GM12878 (cell line): ENCODE results near the gene ATP1A3. TPM values are rescaled to one million over a fixed set of nuclear protein-coding genes. Genes with fewer than 3 reads are reported as not detected.

Experiments
- ATAC-seq: fragments of 200-7000 bp; cut with Tn5 transposase; 3 replicates; pipeline ENCODE4 v1.9.1; 2020; ENCODE audit warnings: mild to moderate bottlenecking, moderate library complexity
- BruUV-seq: library from RNA; stranded (reverse); fragments of 400-500 nt; replicated peaks from 2 replicates; lab custom pipeline; 2021; lab: Mats Ljungman, UMichigan
- CTCF ChIA-PET: fragments of 300-600 bp; sonication (Branson Sonifier 250); formaldehyde crosslinking; extraction: SDS; loops from one replicate; lab custom pipeline; 2021; ENCODE audit warnings: inconsistent platforms; lab: Yijun Ruan, JAX
- POLR2A ChIA-PET: fragments of 350-600 bp; formaldehyde crosslinking; extraction: SDS; loops from one replicate; lab custom pipeline; 2021; ENCODE audit warnings: inconsistent platforms; lab: Charles Lee
- RAD21 ChIA-PET: fragments of 300-600 bp; sonication (Branson Sonifier 250); formaldehyde crosslinking; loops from one replicate; lab custom pipeline; 2023; ENCODE audit warnings: antibody characterized with exemption; ENCODE audit not compliant: unreplicated experiment; lab: Charles Lee
- SMC1A ChIA-PET: fragments of 300-600 bp; sonication (Branson Sonifier 250); formaldehyde crosslinking; loops from one replicate; lab custom pipeline; 2023; ENCODE audit not compliant: unreplicated experiment, uncharacterized antibody; lab: Charles Lee
- DNase-seq: peaks from one replicate; pipeline ENCODE4 v3.0.0-alpha.2; 2011; ENCODE audit warnings: low read depth, low spot score
- FAIRE-seq: peaks from 3 replicates; lab custom pipeline; 2011; peaks lifted over from hg19 to GRCh38; lab: Jason Lieb, UNC
- H2AFZ ChIP-seq: 2 replicates; pipeline ENCODE4 v1.6.0; 2011; ENCODE audit warnings: low read depth, low read length, control low read depth; ENCODE audit not compliant: control insufficient read depth
- H3K27ac ChIP-seq: 2 replicates; pipeline ENCODE4 v1.5.1; 2011; ENCODE audit warnings: control low read depth; ENCODE audit not compliant: control insufficient read depth, insufficient read depth
- H3K27me3 ChIP-seq, 2 experiments: replicated peaks in 1 of 2; 2 replicates each; pipeline versions ENCODE4 v1.6.0 to v1.6.1; 2011; ENCODE audit warnings: low read length in 1 of 2; ENCODE audit not compliant: control insufficient read depth in 2 of 2, insufficient read depth in 2 of 2
- H3K36me3 ChIP-seq, 2 experiments: 2 replicates each; pipeline ENCODE4 v1.5.1; 2011; ENCODE audit warnings: low read length in 1 of 2; ENCODE audit not compliant: control insufficient read depth in 2 of 2, insufficient read depth in 2 of 2
- H3K4me1 ChIP-seq: 2 replicates; pipeline ENCODE4 v1.6.1; 2011; ENCODE audit warnings: mild to moderate bottlenecking, low read length, moderate library complexity, mixed read lengths; ENCODE audit not compliant: control insufficient read depth, insufficient read depth
- H3K4me2 ChIP-seq: 2 replicates; pipeline ENCODE4 v1.6.0; 2011; ENCODE audit warnings: control low read depth; ENCODE audit not compliant: control insufficient read depth, insufficient read depth
- H3K4me3 ChIP-seq: fragments of 200-600 bp; sonication (generic); 2 replicates; pipeline ENCODE4 v1.5.1; 2016
- H3K79me2 ChIP-seq: 2 replicates; pipeline ENCODE4 v1.6.0; 2011; ENCODE audit warnings: low read length; ENCODE audit not compliant: control insufficient read depth, insufficient read depth
- H3K9ac ChIP-seq: 2 replicates; pipeline ENCODE4 v1.8.0; 2011; ENCODE audit warnings: low read length, control low read depth, mixed read lengths; ENCODE audit not compliant: control insufficient read depth, insufficient read depth
- H3K9me3 ChIP-seq: replicated peaks from 3 replicates; pipeline ENCODE4 v1.5.1; 2011; ENCODE audit warnings: mild to moderate bottlenecking, low read length; ENCODE audit not compliant: control insufficient read depth, insufficient read depth
- H4K20me1 ChIP-seq: 2 replicates; pipeline ENCODE4 v1.6.0; 2011; ENCODE audit not compliant: control insufficient read depth, insufficient read depth
- EGR1 ChIP-seq, 2 experiments: IDR thresholded peaks; 1 replicate in 1 of 2; 2 replicates in 1 of 2; pipeline ENCODE4 v1.6.1; 2011 to 2012; ENCODE audit warnings: low read depth in 2 of 2, low read length in 2 of 2, borderline replicate concordance in 1 of 2, mild to moderate bottlenecking in 1 of 2, moderate library complexity in 1 of 2
- KLF5 ChIP-seq: fragments of 450-650 bp; IDR thresholded peaks from 2 replicates; pipeline ENCODE4 v1.6.1; 2014; ENCODE audit warnings: mild to moderate bottlenecking; ENCODE audit not compliant: partially characterized antibody
- MTA2 ChIP-seq: fragments of 450-650 bp; IDR thresholded peaks from 2 replicates; pipeline ENCODE4 v1.6.1; 2016; ENCODE audit warnings: low read depth, mild to moderate bottlenecking, moderate library complexity
- SREBF1 ChIP-seq: IDR thresholded peaks from 2 replicates; pipeline ENCODE4 v1.6.1; 2012; ENCODE audit warnings: mild to moderate bottlenecking, low read length
- SUZ12 ChIP-seq: fragments of 200-600 bp; sonication (generic); IDR thresholded peaks from one replicate; pipeline ENCODE4 v1.6.1; 2018; ENCODE audit warnings: antibody characterized with exemption, mild to moderate bottlenecking; ENCODE audit not compliant: unreplicated experiment
- TAF1 ChIP-seq: IDR thresholded peaks from 2 replicates; pipeline ENCODE4 v1.6.1; 2011; ENCODE audit warnings: mild to moderate bottlenecking, low read depth, low read length, borderline replicate concordance
- TCF3 ChIP-seq: IDR thresholded peaks from 2 replicates; pipeline ENCODE4 v1.6.1; 2012; ENCODE audit warnings: low read depth, mild to moderate bottlenecking, low read length, borderline replicate concordance; ENCODE audit not compliant: insufficient read depth
- WGBS: methylation state at CpG from one replicate; pipeline ENCODE4 v1.1.6; 2016; ENCODE audit warnings: low lambda C conversion rate; ENCODE audit not compliant: insufficient replicate concordance, insufficient coverage; ENCODE audit errors: missing lambda C conversion rate; 5-methylcytosine and 5-hydroxymethylcytosine counted together
- in situ Hi-C: fragments of 300-500 bp; cut with MboI; formaldehyde crosslinking; loops from 9 replicates; pipeline ENCODE4 v1.14.3; 2018; ENCODE audit warnings: mixed read lengths
- intact Hi-C: fragments of 100-400 bp; cut with micrococcal nuclease; formaldehyde crosslinking; loops from one replicate; pipeline ENCODE4 v1.14.2; 2022; ENCODE audit not compliant: unreplicated experiment
- polyA plus RNA-seq, 11 experiments: library from polyadenylated mRNA; depleted of rRNA in 4 of 11; unstranded in 6 of 11; stranded (reverse) in 5 of 11; fragments of >200 nt; fragmentation: Nextera tagmentation in 4 of 11; fragmentation: Illumina TruSeq in 1 of 11; extraction: Ambion mirVana in 4 of 11; extraction: Trizol in 1 of 11; gene quantifications; 1 replicate in 1 of 11; 2 replicates in 10 of 11; pipeline versions ENCODE4 v1.2.1 to v1.2.3, GENCODE V29; 2011 to 2016; ENCODE audit warnings: inconsistent platforms in 2 of 11, missing spikeins in 2 of 11, low read depth in 1 of 11
- total RNA-seq, 4 experiments: library from RNA; depleted of rRNA in 3 of 4; stranded (reverse); fragments of >200 nt in 3 of 4; fragmentation: Illumina TruSeq in 1 of 4; extraction: Trizol in 1 of 4; gene quantifications; 2 replicates each; pipeline versions ENCODE4 v1.2.1 to v1.2.3, GENCODE V29; 2013 to 2021
- TF ChIP-seq, protein P1 (sequence below): IDR thresholded peaks from 2 replicates; pipeline ENCODE4 v1.6.1; 2011; ENCODE audit warnings: low read depth, mild to moderate bottlenecking, low read length, moderate library complexity, borderline replicate concordance; ENCODE audit errors: extremely low read depth
- TF ChIP-seq, protein P2 (sequence below): IDR thresholded peaks from 2 replicates; pipeline ENCODE4 v1.6.1; 2012; ENCODE audit warnings: low read depth, low read length, improper control_type of control experiment
- TF ChIP-seq, protein P3 (sequence below): IDR thresholded peaks from 2 replicates; pipeline ENCODE4 v1.6.1; 2012; ENCODE audit warnings: low read depth, low read length, improper control_type of control experiment
- TF ChIP-seq, protein P4 (sequence below): fragments of 450-650 bp; IDR thresholded peaks from 2 replicates; pipeline ENCODE4 v1.6.1; 2017; ENCODE audit warnings: borderline replicate concordance
- TF ChIP-seq, protein P5 (sequence below): IDR thresholded peaks from 2 replicates; pipeline ENCODE4 v1.6.1; 2011; ENCODE audit warnings: low read depth, low read length, improper control_type of control experiment, borderline replicate concordance

ATP1A3 gene
- total and polyA plus RNA-seq, 10 of the 15 experiments (the other 5 are each of a cell fraction or from before 2014, with no cell fraction given): 0.17 to 0.86 (median 0.32) TPM; not detected in 2

DNA sequence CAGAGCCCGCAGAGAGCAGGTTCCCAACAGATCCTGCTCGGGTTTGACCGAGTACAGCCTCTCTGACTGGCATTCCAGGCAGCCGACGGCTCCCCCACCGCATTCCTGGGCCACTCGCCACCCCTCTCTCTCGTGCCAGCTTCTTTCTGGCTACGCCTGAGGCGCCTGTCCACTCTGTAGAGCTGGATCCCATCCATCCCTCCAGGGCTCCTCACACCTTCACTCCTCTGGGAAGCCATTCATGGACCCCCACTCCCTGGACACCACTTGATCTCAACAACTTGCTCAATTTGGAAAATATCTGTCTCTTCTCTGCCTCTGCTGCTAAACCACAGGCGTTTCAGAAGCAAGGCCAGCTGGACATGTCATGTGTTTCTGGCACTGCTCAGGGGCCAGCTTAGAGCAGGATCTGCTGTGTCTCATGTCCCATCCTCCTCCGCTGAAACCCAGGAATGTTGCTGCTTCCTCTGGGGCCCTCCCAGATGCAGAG is 30.6 kb upstream of the ATP1A3 start:
- no peak for DNase-seq
- H3K27me3 ChIP-seq: peaks cover 0 to 4% of the 10 kb centered on the region in 2 experiments; a peak in 3 of 4 replicates
- no peaks in the 10 kb centered on the region for H3K9me3 ChIP-seq
- no peak for FAIRE-seq
- no peak overlapping the region for H3K9ac ChIP-seq
- in situ Hi-C loops: no loop called here
- H3K36me3 ChIP-seq: no peaks in the 10 kb centered on the region
- no peak overlapping the region for H3K27ac ChIP-seq
- WGBS: 27% methylated on average over 11 of the region's 12 CpGs
- TF ChIP-seq TAF1: no peak
- TF ChIP-seq, protein P1, sequence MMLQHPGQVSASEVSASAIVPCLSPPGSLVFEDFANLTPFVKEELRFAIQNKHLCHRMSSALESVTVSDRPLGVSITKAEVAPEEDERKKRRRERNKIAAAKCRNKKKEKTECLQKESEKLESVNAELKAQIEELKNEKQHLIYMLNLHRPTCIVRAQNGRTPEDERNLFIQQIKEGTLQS: no peak
- no peak for TF ChIP-seq MTA2
- no peak for TF ChIP-seq TCF3
- TF ChIP-seq, protein P2, sequence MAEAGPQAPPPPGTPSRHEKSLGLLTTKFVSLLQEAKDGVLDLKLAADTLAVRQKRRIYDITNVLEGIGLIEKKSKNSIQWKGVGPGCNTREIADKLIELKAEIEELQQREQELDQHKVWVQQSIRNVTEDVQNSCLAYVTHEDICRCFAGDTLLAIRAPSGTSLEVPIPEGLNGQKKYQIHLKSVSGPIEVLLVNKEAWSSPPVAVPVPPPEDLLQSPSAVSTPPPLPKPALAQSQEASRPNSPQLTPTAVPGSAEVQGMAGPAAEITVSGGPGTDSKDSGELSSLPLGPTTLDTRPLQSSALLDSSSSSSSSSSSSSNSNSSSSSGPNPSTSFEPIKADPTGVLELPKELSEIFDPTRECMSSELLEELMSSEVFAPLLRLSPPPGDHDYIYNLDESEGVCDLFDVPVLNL: no peak
- TF ChIP-seq, protein P3, sequence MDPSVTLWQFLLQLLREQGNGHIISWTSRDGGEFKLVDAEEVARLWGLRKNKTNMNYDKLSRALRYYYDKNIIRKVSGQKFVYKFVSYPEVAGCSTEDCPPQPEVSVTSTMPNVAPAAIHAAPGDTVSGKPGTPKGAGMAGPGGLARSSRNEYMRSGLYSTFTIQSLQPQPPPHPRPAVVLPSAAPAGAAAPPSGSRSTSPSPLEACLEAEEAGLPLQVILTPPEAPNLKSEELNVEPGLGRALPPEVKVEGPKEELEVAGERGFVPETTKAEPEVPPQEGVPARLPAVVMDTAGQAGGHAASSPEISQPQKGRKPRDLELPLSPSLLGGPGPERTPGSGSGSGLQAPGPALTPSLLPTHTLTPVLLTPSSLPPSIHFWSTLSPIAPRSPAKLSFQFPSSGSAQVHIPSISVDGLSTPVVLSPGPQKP: no peak
- no peak for TF ChIP-seq EGR1 (IDR thresholded peaks at IDR 0.05; ENCODE audit: borderline replicate concordance in 1 of 2, low read depth in 2 of 2, low read length in 2 of 2)
- no peak for TF ChIP-seq KLF5
- TF ChIP-seq, protein P4, sequence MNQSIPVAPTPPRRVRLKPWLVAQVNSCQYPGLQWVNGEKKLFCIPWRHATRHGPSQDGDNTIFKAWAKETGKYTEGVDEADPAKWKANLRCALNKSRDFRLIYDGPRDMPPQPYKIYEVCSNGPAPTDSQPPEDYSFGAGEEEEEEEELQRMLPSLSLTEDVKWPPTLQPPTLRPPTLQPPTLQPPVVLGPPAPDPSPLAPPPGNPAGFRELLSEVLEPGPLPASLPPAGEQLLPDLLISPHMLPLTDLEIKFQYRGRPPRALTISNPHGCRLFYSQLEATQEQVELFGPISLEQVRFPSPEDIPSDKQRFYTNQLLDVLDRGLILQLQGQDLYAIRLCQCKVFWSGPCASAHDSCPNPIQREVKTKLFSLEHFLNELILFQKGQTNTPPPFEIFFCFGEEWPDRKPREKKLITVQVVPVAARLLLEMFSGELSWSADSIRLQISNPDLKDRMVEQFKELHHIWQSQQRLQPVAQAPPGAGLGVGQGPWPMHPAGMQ: no peak
- no peak for TF ChIP-seq SREBF1
- TF ChIP-seq SUZ12: no peak
- TF ChIP-seq, protein P5, sequence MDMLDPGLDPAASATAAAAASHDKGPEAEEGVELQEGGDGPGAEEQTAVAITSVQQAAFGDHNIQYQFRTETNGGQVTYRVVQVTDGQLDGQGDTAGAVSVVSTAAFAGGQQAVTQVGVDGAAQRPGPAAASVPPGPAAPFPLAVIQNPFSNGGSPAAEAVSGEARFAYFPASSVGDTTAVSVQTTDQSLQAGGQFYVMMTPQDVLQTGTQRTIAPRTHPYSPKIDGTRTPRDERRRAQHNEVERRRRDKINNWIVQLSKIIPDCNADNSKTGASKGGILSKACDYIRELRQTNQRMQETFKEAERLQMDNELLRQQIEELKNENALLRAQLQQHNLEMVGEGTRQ: no peak
- TF ChIP-seq, all 136 proteins: peak for 0
- no peaks in the 10 kb centered on the region for H3K4me1 ChIP-seq
- H3K79me2 ChIP-seq: no peaks in the 10 kb centered on the region
- POLR2A ChIA-PET: no interaction called here
- no peak overlapping the region for H2AFZ ChIP-seq
- no peak overlapping the region for H3K4me2 ChIP-seq
- ATAC-seq: no peak
- no peaks in the 10 kb centered on the region for H4K20me1 ChIP-seq
- no peak overlapping the region for H3K4me3 ChIP-seq
- intact Hi-C loops: no loop called here
- BruUV-seq: no TSS peak
- CTCF ChIA-PET: interaction anchor here (1.7 kb wide), 1 partner anchor 10 kb away, joined by 6 read pairs; no protein-coding TSS in a partner anchor
- RAD21 ChIA-PET: interaction anchor here (0.7 kb wide), 1 partner anchor 31 kb away, joined by 3 read pairs; no protein-coding TSS in a partner anchor
- SMC1A ChIA-PET: no interaction called here
